Nephron progenitor cell (in vitro differentiated cells): ENCODE measurements around the gene XPOT.
A peak's percentile ranks its signal among the peaks of the same experiment; 100 is the strongest.

Source experiments
- DNase-seq: peaks from one replicate; pipeline ENCODE4 v3.0.0; 2021
- H3K27ac Mint-ChIP-seq: 2 replicates; pipeline ENCODE4 v1.8.0; 2021; ENCODE audit warnings: mild to moderate bottlenecking, moderate library complexity, mixed read lengths
- H3K27me3 Mint-ChIP-seq: 2 replicates; pipeline ENCODE4 v1.8.0; 2021; ENCODE audit warnings: mild to moderate bottlenecking, low read depth, mixed read lengths; ENCODE audit not compliant: poor library complexity
- H3K36me3 Mint-ChIP-seq: 2 replicates; pipeline ENCODE4 v1.8.0; 2021; ENCODE audit warnings: low read depth, mixed read lengths
- H3K4me1 Mint-ChIP-seq: 2 replicates; pipeline ENCODE4 v1.8.0; 2021; ENCODE audit warnings: mixed read lengths
- H3K4me3 Mint-ChIP-seq: 2 replicates; pipeline ENCODE4 v1.8.0; 2021; ENCODE audit warnings: mild to moderate bottlenecking, moderate library complexity, mixed read lengths
- H3K9me3 Mint-ChIP-seq: 2 replicates; pipeline ENCODE4 v1.8.0; 2021; ENCODE audit warnings: mild to moderate bottlenecking, moderate library complexity, mixed read lengths
- TF ChIP-seq, protein P1 (sequence below): fragments of 200-600 bp; sonication (generic); IDR thresholded peaks from 2 replicates; pipeline ENCODE4 v1.5.0; 2021; ENCODE audit warnings: antibody characterized with exemption

XPOT gene

DNA sequence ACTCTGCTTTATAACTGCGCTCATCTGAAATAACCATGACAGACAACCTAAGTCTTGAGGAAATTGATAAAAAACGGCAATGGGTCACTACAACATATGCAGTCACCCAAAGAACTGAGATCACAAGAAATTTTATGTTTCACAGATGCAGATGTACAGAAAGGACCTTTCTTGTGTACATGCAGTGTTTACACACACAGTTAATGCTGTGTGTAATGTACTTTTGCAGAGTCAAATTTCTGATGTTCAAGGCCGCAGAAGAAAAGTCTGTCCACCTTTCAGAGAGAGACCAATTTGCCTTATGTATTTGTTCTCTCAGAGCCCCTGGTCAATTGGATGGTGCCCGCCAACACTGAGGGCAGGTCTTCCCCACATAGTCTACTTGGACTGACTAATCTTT lies 24.8 kb downstream of the XPOT start:
- no peak for DNase-seq
- TF ChIP-seq, protein P1, sequence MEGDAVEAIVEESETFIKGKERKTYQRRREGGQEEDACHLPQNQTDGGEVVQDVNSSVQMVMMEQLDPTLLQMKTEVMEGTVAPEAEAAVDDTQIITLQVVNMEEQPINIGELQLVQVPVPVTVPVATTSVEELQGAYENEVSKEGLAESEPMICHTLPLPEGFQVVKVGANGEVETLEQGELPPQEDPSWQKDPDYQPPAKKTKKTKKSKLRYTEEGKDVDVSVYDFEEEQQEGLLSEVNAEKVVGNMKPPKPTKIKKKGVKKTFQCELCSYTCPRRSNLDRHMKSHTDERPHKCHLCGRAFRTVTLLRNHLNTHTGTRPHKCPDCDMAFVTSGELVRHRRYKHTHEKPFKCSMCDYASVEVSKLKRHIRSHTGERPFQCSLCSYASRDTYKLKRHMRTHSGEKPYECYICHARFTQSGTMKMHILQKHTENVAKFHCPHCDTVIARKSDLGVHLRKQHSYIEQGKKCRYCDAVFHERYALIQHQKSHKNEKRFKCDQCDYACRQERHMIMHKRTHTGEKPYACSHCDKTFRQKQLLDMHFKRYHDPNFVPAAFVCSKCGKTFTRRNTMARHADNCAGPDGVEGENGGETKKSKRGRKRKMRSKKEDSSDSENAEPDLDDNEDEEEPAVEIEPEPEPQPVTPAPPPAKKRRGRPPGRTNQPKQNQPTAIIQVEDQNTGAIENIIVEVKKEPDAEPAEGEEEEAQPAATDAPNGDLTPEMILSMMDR, result no peak
- Mint-ChIP-seq H3K36me3 (peaks cover 86% of the 10 kb centered on the region), H3K9me3 (no peaks in the 10 kb centered on the region), H3K4me3 (no peak overlapping the region), H3K27ac (no peak overlapping the region), H3K4me1 (no peaks in the 10 kb centered on the region), H3K27me3 (no peaks in the 10 kb centered on the region)

DNA sequence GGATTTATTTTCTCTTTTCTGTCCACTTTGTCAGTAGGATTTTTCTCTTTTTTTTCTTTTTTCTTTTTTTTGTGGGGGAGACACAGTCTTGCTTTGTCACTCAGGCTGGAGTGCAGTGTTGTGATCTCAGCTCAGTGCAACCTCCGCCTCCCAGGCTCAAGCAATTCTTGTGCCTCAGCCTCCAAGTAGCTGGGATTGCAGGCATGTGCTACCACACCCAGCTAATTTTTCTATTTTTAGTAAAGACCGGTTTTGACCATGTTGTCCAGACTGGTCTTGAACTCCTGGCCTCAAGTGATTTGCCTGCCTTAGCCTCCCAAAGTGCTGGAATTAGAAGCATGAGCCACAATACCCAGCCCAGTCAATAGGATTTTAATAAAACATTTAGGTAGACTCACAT lies 26.7 kb downstream of the XPOT start:
- no peak overlapping the region for H3K4me3 Mint-ChIP-seq
- TF ChIP-seq, protein P1, result no peak
- H3K27ac Mint-ChIP-seq, result no peak overlapping the region
- H3K36me3 Mint-ChIP-seq, result peaks cover 84% of the 10 kb centered on the region
- H3K27me3 Mint-ChIP-seq, result no peaks in the 10 kb centered on the region
- DNase-seq, result no peak
- no peaks in the 10 kb centered on the region for H3K4me1 Mint-ChIP-seq
- no peaks in the 10 kb centered on the region for H3K9me3 Mint-ChIP-seq

DNA sequence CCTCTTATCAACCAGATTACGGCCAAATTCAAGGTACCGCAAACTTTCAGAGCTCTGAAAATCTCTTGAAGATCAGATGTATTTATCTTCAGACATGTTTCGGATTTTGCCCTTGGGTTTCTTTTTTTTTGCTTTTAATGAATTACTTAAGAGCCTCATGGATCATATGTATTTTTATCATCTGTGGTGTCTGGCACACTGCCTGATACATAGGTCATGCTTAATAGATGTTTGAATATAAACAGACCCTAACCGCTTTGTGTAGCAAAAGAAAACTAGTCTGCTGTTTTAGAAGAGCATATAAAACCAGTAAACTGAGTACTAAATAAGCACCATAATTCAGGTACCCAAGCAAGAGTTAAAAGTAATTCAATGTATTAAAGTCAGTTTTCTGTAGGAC lies 27.6 kb downstream of the XPOT start:
- no peaks in the 10 kb centered on the region for H3K4me1 Mint-ChIP-seq
- peaks cover 85% of the 10 kb centered on the region for H3K36me3 Mint-ChIP-seq
- H3K27ac Mint-ChIP-seq, result peak overlapping the region; percentile 45

DNA sequence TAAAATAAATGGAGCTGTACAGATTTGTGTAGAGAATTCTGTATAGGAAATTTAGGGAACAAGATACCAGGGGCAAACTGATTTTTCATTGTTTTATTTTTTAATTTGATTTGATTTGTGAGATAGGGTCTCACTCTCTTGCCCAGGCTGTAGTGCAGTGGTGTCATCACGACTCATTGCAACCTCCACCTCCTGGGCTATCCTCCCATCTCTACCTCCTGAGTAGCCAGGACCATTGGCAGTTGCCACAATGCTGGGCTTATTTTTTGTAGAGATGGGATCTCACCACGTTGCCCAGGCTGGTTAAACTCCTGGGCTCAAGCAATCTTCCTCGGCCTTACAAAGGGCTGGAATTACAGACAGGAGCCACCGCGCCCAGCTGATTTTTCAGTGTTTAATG lies 29.7 kb downstream of the XPOT start:
- DNase-seq, result no peak
- Mint-ChIP-seq H3K4me3 (no peak overlapping the region), H3K9me3 (no peaks in the 10 kb centered on the region), H3K27me3 (no peaks in the 10 kb centered on the region), H3K36me3 (peaks cover 88% of the 10 kb centered on the region), H3K27ac (no peak overlapping the region), H3K4me1 (no peaks in the 10 kb centered on the region)
- TF ChIP-seq, protein P1, result no peak

More for the DNA sequence above, 27.6 kb downstream of the XPOT start:
- Mint-ChIP-seq H3K4me3 (no peak overlapping the region), H3K27me3 (no peaks in the 10 kb centered on the region), H3K9me3 (no peaks in the 10 kb centered on the region)
- TF ChIP-seq, protein P1, result no peak
- DNase-seq, result no peak

DNA sequence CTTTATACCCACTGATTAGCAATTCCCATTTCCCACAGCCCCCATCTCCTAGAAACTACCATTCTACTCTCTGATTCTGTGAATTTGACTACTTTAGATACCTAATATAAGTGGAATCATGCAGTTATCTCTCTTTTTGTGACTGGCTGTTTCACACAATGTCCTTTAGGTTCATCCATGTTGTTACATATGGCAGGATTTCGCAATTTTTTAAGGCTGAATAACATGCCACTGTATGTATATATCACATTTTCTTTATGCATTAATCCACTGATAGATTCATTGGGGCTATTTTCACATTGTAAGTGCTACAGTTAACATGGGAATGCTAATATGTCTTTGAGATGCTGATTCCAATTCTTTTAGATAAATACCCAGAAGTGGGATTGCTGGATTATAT lies 35.9 kb downstream of the XPOT start:
- TF ChIP-seq, protein P1, result no peak
- no peaks in the 10 kb centered on the region for H3K4me1 Mint-ChIP-seq
- H3K4me3 Mint-ChIP-seq, result no peak overlapping the region
- no peak for DNase-seq
- H3K27ac Mint-ChIP-seq, result no peak overlapping the region
- H3K36me3 Mint-ChIP-seq, result peaks cover 80% of the 10 kb centered on the region
- no peaks in the 10 kb centered on the region for H3K27me3 Mint-ChIP-seq
- H3K9me3 Mint-ChIP-seq, result no peaks in the 10 kb centered on the region

DNA sequence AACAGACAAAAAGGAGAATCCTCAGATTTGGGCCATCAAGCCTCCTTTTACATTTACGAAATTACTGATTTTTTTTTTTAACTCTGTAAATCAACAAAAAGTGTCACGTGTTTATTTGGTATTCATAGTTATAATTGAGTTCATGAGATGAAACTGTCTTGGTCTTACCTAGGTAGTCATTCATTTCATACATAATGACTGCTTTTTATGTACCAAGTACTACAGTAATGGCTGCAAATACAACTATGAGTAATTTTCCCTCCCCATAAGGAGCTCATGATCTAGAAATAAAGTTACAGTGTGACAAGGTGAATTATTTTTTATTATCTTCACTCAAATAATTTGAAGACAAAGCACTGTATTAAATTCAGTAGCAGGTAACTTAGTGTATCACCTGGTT lies 41.3 kb downstream of the XPOT start:
- H3K4me1 Mint-ChIP-seq, result peaks cover 5% of the 10 kb centered on the region
- DNase-seq, result no peak
- TF ChIP-seq, protein P1, result no peak
- no peak overlapping the region for H3K27ac Mint-ChIP-seq
- H3K36me3 Mint-ChIP-seq, result peaks cover 68% of the 10 kb centered on the region
- no peaks in the 10 kb centered on the region for H3K9me3 Mint-ChIP-seq
- no peaks in the 10 kb centered on the region for H3K27me3 Mint-ChIP-seq
- H3K4me3 Mint-ChIP-seq, result no peak overlapping the region
